CMK (cell line): ENCODE results near the gene UNC13D.

ENCODE experiments used
- DNase-seq: peaks from one replicate; pipeline ENCODE4 v3.0.0-alpha.2; 2010; ENCODE audit warnings: low read depth

The UNC13D gene

DNA sequence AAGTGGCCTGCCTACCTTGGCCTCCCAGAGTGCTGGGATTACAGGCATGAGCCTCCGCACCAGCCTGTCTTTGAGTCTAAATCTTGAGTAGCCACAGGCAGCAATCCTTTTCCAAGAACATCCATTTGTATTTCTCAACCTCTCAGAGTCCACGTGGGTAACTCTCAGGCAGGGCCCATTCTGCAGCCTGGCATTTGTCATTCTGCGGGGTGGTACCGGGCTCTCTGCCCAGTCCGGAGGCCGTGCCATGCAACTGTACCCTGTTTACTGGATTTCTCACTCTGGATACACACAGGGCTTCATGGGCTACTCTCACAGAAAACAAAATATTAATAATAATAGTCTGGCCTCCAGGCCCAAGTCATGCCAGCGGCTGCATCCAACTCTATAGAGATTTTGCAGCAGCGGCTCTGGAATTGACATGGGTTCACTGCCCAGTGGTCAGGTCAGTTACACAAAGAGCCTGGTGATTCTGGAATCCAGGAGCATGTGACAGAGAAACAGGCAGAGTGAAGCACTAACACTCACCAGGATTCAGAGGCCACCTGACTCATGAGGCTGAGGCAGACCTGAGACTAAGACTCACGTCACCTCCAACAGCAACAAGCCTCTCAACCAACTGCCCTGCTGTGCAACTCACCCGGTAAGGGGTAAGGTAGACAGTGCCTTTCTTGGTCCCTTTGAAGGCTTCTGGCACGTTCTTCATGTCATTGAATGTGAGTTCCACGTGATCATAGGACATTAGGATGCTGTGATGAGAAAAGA lies 6.9 kb upstream of the UNC13D start:
- DNase-seq, result no peak

DNA sequence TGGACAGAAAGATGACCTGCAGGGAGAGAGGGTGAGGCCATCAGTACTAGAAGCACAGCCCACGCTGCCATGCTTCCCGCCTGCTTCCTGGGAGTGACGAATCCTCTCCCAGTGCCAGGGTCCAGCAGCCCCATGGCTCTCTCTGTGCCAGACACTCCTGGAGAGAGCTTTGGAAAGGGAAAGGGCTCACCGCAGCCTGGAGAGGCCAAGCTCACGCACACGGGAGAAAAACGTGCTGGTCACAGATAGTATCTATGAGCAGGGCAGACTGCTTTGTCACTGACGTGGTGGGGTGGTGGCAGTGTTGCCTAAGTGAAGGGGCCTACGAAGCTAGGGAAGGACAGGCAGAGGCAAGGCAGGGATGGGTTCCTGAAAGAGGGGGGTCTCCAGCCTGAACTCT lies 5.5 kb upstream of the UNC13D start:
- no peak for DNase-seq

DNA sequence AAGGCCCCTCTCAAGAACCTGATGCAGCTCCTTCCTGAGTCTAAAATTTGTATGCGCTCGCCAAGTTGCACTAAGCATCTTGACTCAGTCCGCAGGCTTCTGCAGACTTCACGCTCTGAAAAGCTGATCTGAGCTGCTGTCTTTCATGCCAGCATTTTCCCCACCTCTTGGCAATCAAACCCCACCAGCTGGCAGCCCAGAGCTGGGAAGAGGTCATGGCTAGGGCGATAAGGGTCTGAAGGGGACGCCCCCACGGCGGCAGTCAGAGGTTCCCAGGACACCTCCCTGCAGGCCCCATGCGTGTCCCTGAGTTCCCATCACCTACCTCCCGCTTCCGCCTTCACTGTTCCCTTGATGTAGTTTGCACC lies 5.1 kb upstream of the UNC13D start:
- DNase-seq, result no peak

DNA sequence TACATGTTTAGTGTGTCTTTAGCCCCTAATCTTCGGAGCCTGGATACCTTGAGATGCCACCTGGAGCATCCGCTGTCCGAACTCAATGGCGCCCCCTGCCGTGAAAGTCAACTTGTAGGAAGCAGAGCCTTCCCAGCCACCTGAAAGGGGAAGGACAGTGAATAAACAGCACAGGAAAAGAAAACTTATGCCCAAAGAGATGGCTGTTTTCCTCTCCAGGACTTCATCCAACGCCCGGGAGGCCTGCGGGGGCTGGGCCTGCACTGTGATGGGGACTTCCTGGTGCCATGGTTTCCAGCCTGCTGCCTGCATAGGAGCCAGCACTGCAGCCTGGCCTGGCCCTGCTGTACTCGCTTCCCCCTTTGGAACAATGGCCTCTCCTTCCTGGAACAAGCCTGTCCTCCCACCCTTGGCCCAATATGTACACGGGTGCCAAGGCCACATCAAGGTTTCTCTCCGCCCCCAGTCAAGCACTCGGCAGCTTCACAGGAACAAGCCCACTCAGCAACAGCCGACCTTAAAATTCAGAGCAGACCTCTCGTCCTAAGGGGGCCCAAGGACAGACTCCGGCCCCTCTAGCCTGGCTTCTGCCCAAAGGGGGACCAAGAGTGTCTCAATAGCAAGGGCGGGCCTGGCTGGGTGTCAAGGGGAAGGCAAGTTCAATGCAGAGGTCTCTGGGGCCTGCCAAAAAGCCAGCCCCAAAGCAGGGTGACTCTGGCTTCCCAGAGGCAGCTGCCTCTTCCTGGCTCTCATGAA lies 4.5 kb upstream of the UNC13D start:
- no peak for DNase-seq

DNA sequence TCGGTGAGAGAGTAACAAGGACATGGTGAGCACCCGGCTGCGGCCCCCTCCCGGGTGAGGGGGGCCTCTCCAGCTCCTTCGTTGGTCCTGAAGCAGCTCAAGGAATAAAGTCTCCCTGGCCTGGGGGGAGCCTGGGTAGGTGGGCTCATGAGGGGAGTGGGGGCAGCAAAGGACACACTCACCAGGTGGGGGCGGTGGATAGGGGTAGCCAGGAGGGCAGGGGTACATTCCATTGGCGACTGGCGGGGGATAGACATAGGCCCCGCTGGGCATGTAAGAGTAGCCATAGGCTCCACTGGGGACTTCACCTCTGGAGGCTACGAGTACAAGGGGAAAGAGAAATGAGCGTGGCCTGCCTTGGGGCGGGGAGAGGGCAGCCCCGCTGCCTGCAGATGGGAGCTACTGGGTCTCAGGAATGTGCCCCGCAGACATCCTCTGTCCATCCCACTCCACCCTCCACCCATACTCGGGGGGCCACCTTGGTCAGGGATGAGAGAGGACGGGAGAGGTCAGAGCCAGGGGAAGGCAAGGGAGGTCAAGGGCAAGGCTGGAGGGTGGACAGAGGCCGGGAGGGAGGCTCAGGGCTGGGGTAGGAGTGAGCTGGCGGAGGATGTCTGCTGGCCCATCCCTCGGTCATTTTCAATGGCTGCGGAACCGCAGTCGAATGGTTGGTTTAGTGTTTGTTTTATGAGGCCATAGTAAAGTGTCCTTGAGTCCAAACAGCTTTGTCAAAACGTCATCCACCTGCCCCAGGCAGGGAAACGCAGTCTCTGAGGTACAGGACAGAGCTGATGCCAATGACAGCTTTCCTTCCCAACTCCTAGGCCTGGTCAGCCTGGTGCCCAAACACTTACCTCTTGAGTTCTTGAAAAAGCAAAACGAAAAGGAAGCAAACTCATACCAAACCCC lies 3.7 kb upstream of the UNC13D start:
- no peak for DNase-seq

DNA sequence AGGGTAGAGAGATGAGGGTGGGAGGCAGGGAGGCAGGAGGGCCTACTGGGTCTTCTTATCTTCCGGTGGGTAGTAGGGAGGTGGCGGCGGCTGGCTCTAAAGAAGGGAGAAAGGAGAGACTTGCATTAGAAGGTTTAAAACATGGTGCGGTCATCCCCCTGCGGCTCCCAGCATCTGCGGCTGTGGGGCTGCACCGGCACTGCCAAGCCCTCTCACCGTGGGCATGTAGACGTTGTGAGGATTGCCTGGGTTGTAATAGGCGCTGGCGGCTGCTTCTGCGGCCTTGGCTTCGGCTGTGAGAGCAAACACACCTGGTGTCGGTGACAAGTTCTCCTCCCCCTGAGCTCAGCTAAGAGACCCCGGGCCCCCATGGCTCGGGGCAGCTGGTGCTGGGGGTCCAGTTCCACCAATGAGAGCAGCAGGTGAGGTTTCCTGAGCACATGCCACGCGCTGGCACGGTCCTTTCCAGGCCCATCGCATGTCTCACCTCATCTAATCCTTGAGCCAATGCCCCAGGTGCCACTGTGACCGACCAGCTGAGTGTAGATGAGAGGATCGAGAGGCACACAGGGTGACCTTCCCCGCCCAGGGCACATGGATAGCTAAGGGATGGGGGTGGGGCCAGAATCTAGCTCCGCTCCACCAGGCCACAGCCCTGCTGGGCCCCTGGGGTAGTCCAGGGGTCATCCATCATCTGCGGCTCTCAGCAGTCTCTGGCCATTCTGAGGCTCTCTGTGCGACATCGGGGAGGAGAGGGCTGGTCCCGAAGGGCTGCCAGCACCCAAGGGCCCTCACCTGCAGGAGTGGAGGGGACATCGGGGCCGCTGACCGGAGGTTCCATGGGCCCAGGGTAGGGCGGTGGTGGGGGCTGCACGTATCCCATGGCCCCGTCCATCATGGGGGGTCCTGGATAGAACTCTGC lies 2.7 kb upstream of the UNC13D start:
- DNase-seq, result no peak

DNA sequence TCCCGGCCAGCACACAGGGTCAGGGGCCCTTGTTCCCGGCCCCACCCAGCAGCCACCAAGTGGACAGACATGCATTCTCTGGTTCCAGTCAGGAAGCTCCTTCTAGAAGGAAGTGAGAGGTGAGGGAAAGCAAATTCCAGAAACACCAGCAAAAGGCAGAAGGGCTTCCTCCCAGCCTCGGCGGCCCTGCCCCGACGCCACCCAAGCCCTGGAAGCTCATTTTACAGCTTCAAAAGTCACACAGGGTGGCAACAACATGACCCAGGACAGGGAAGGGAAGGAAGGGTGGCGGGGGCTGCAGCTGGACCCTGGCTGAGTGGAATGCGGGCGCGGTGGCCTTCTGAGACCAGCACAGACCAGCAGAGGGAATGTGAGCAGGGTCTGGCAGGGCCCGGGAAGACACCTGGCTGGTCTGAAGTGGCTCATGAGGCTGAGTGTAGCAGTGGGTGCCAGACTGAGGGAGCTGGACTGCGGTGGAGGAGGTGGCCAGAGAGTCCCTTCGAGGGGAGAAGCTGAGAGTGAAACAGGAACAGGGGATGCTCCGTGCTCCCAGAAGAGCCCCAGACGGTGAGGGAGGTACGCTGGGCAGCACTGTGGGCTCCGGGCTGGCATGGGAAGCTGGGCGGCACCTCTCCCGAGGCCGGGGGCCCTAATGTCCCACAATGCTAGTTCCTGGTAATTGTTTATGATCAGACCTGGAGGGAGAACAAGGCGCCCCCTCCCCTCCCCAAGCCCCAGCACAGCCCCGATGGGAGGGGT lies 1.9 kb upstream of the UNC13D start:
- DNase-seq, result no peak

DNA sequence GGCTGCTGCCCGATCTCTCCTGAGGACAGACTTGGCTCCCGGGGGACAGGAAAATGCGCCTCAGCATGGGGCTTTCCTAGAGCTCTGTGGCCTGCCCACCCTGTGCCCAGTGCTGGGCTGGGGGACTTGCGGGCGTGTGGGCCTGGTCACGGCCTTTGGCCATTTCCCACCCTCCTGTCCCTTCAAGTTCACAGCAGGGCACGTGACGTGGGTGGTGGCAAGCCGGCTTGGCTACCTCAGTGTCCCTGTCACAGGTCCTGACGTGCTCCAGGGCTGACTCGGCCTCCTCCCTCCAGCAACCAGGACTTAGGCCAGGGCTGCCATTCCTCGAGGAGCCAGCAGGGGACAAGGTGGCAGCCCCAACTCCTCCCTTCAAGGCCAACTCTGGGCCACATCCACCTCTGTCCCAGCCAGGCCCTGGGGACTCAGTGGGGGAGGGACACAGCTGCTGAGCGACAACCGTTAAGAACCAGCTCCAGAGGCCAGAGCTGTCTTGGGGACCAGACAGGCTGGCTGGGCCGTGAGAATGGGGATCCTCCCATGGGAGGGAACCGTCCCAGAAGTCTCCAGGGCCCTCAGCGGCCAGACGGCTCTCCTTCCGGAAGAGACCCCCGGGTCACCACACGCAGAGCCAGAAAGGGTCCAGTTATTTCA lies 981 bp upstream of the UNC13D start:
- peak; percentile 93 for DNase-seq

DNA sequence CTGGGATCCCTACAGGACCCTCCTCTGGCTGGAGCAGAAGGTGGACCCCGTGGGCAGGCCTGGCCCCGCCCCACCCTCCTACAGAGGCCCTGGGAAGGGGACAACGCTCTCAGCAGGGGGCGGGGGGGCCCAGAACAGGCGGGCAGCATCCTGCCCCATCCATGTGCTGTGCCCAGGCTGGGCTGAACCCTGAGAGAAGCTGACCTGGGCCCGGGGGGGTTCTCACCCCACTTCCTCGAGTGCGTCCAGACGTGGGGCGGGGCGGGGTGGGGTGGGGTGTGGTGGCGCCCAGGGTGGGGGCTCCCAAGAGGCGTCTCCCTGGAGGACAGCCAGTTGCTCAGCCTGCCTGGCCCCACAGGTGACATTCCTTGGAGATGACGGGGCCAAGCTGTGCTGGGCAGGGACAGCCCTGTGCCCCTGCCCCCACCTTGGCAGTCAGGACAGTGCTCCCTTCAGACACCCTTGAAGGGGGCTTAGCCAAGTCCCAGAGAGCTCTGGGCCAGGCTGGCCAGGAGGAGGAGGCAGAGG lies 390 bp upstream of the UNC13D start:
- peak; percentile 83 for DNase-seq

DNA sequence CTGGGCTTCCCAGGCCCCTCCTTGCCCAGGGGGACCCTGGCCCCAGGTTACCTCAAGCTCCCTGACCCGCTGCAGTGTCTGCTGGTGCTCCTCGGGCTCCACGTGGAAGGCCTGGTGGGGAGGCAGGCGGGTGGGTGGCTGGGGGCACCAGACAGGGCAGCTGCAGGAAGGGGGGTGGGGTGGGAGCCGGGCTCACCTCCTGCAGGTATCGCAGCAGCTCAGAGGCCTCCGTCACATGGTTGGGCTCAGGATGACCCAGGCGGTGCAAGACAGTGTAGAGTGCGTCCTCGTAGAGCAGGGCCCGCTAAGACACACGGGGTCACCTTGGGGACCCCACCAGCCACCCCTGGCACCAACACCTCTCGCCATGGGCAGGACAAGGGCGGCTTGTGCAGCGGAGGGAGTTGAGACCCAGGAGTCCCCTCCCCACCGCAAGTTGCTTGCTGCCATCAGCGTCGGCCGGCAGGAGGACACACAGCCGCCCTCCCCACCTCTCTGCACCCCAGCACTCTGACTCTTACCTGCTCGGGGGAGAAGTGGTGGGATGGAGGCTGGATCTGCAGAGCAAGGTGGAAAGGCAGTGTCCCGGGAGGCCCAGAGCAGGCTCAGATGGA lies 1.1 kb downstream of the UNC13D start:
- no peak for DNase-seq

DNA sequence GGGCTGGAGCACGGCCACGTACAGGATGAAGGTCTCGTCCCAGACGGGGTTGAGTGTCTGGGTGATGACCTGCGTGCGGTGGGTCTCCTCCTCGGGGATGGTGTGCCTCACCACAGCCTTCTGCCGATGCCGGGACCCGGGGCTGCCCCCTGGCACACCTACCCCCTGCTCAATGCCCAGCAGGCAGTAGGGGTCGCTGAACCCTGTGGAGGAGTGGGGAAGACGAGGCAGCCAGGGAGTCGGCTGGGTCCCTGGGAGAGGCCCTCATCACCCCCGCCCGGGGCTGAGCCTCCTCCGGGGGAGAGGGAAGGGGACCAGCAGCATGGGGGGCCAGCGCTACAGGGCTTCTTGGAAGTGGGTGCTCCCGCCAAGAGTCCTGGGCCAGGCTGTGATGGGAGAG lies 1.8 kb downstream of the UNC13D start:
- no peak for DNase-seq

DNA sequence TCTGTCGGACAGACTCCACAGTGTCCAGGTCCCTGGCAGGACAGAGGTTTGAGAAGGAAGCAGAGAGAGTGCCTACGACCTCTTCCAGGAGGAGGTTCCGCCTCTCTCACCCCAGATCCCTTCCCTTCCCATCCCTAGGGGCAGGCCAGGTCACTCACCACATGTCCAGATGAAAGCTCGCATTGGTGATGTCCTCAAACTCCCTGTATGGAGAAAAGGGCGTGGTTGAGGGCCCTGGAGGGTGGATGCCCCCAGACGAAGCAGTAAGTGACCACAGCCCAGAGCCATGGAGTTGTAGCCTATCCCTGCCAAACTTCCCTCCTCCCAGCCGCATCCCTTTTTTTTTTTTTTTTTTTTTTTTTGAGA lies 3.4 kb downstream of the UNC13D start:
- no peak for DNase-seq

DNA sequence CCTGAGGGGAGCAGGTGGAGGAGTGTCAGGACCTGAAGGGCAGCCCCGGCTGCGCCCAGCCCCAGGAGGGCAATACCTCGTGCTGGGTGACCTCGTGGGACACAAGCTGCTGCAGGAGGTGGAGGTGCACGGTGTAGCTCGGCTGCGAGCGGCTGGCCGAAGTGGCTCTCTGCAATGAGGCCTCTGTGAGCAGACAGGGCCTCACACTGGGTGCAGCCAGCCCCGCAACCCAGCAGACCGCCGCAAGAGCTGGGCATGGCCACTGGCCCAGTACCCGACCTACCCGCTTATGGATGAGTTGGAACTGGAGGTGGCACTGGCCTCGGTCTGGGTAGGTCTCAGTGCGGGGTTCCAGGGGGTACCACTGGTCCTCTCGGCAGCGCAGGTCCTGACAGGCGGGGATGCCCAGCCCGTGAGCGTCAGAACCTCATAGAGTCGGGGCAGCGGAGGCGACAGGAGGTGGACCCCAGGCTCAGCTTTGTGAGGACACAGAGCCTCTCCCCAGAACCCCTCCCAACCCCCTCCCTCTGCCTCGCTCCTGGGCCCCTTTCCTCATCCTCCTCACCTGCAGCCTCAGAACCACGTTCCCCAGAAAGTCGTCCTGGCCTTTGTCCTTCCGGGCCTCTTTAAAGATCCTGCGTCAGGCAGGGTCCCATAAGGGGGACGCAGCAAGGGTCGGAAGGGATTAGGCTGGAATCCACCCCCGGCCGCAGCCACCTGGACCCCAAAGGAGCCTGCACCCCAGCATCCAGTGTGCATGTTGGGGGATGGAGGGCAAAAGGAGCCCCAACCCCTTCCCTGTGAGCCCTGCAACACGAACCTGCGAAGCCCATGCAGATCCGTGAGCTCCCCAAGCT lies 4.0 kb downstream of the UNC13D start:
- DNase-seq, result no peak

DNA sequence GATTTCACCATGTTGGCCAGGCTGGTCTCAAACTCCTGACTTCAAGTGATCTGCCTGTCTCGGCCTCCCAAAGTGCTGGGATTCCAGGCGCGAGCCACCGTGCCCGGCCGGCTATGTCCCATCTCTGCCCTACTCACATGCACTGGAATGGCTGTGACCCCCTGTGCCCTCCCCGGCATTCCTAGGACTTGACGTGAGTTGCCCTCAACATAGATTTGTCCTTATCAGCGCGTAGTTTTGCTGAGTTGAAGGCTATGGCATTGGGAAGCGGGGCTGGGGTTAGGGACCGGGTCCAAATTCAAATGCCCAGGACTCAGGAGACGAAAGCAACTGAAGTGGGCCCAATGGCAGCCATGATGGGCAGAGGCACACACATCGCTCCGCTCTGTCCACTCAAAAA lies 5.8 kb downstream of the UNC13D start:
- DNase-seq, result no peak

DNA sequence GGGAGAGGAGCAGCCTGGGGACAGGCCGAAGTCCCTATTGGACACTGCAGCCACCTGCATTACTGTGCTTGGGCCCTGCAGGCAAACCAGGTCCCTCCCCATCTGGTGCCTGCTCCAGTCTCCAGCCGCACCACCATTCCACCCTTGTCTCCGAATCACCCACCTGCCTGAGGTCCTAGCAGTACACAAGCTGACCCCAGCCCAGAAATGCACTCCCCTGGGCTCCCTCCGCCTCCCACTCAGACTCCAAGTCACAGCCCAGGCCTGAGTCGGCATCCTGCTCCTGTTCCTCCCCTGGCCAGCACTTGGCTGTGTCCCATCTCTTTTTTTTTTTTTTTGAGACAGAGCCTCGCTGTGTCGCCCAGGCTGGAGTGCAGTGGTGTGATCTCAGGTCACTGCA lies 6.3 kb downstream of the UNC13D start:
- no peak for DNase-seq

DNA sequence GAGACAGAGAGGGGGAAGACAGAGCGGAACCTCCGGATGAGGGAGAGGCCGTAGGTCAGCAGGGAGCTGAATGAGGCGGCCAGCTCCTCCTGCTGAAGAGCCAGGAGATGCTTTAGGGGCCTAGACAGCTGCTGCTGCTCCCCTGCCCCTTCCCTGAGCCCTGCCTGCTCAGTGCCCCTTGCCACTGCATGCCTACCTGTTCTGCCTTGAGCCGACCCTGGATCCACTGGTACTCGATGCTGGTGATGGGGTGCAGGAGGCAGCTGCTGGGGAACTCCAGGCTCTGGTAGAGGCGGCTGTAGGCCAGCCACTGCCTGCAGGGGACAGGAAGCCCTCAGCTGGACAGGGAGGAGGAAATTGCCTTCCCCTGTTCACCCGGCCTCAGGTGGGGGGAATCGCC lies 7.6 kb downstream of the UNC13D start:
- DNase-seq, result no peak

DNA sequence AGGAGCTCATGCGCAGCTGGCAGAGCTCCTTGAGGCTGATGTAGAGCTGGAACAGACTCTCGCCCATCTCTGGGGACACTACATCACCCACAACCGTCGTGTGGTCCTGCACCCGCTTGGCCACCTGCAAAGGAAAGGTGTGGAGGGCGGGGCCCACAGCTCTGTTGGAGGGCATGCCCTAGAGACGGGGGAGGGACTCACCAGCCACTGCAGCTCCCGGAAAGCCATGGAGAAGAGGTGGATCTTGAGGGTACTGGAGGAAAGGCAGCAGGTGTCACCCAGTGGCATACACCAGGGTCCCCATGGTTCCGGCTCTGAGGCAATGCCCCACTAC lies 8.6 kb downstream of the UNC13D start:
- DNase-seq, result no peak

DNA sequence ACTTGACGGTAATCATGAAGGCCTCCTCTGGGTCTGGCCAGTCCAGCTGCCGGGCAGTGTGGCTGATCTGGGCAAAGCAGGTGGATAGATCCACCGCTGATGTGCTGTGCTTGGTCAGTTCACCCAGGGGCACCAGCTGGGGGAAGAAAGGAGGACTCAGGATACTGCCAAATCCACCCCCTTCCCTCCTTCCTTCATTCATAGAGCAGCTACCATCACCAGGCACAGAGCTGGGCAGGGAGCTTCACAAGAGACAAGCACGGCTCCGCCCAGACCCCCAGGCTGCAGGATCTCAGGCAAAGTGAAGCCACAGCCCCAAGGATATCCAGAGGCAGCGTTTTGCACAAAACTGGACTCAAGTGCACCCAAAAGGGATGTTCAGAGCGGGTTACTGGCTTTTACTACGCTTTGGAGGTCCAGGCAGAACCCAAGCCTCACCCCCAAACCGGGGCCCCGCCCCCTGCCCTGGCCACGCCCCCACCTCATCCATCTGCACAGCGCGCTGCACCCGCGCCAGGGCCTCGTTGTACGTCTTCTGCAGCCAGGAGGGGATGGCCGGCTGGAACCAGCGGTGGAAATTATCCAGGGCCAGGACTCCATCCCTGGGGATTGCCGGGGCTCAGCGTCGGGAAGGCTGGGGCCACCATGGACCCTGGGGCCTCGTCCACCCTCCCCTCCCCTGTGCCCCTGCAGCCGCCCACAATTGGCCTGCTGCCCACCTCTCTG lies 9.1 kb downstream of the UNC13D start:
- no peak for DNase-seq
